Neutrophil (primary cell): Measurements from ENCODE around the gene PEX12.
A peak's percentile ranks its signal among the peaks of the same experiment; 100 is the strongest.

Source experiments
- H3K27ac ChIP-seq: fragments of 200-600 bp; sonication (generic); 2 replicates; pipeline ENCODE4 v1.5.1; 2016; ENCODE audit warnings: mild to moderate bottlenecking, moderate library complexity
- H3K27me3 ChIP-seq: fragments of 200-600 bp; sonication (generic); 2 replicates; pipeline ENCODE4 v1.6.0; 2016; ENCODE audit warnings: mild to moderate bottlenecking
- H3K36me3 ChIP-seq: fragments of 200-600 bp; sonication (generic); 2 replicates; pipeline ENCODE4 v1.5.1; 2017
- H3K4me1 ChIP-seq, 2 experiments: fragments of 200-600 bp in 1 of 2; sonication (generic) in 1 of 2; 1 replicate in 1 of 2; 2 replicates in 1 of 2; pipeline versions ENCODE4 v1.5.1 to v1.6.1; 2013 to 2016; ENCODE audit warnings: low read depth in 1 of 2, low read length in 1 of 2, mild to moderate bottlenecking in 1 of 2, moderate library complexity in 1 of 2; ENCODE audit not compliant: control insufficient read depth in 1 of 2, insufficient read depth in 1 of 2
- H3K4me3 ChIP-seq, 2 experiments: fragments of 200-600 bp in 1 of 2; sonication (generic) in 1 of 2; 1 replicate in 1 of 2; 2 replicates in 1 of 2; pipeline ENCODE4 v1.5.1; 2013 to 2016; ENCODE audit warnings: low read depth in 1 of 2, low read length in 1 of 2, mild to moderate bottlenecking in 1 of 2, moderate library complexity in 1 of 2
- H3K9me3 ChIP-seq: fragments of 200-600 bp; sonication (generic); 2 replicates; pipeline ENCODE4 v1.5.1; 2016
- CTCF ChIP-seq: fragments of 200-600 bp; sonication (generic); IDR thresholded peaks from 2 replicates; pipeline ENCODE4 v1.5.1; 2016; ENCODE audit warnings: antibody characterized with exemption

PEX12 gene

GRCh38 chr17:35543856-35544255 is 34.5 kb downstream of the PEX12 start:
- Histone ChIP-seq H3K27ac (no peak overlapping the region), H3K27me3 (peaks cover 1% of the 10 kb centered on the region), H3K4me1 (peaks cover 30 to 47% of the 10 kb centered on the region in 2 experiments), H3K4me3 (no peak overlapping the region), H3K36me3 (no peaks in the 10 kb centered on the region), H3K9me3 (no peaks in the 10 kb centered on the region)
- no peak for TF ChIP-seq CTCF

- no peaks in the 10 kb centered on the region for H3K27me3 ChIP-seq
- peak overlapping the region; percentile 41 for H3K27ac ChIP-seq
- TF ChIP-seq CTCF, result no peak
- no peaks in the 10 kb centered on the region for H3K9me3 ChIP-seq
- H3K4me3 ChIP-seq, result no peak overlapping the region
- H3K36me3 ChIP-seq, result no peaks in the 10 kb centered on the region
- H3K4me1 ChIP-seq, result peaks cover 30 to 47% of the 10 kb centered on the region in 2 experiments
Measured at GRCh38 chr17:35542990-35543389, 35.4 kb downstream of the PEX12 start.

- no peaks in the 10 kb centered on the region for H3K9me3 ChIP-seq
- TF ChIP-seq CTCF, result no peak
- peaks cover 27 to 43% of the 10 kb centered on the region in 2 experiments for H3K4me1 ChIP-seq
- H3K27ac ChIP-seq, result peak overlapping the region; percentile 97
- no peaks in the 10 kb centered on the region for H3K36me3 ChIP-seq
- H3K4me3 ChIP-seq, result peak overlapping the region; percentile 63 to 65
- no peaks in the 10 kb centered on the region for H3K27me3 ChIP-seq
Measured at GRCh38 chr17:35541434-35541833, 36.9 kb downstream of the PEX12 start.

GRCh38 chr17:35540589-35541404 is 37.6 kb downstream of the PEX12 start:
- no peaks in the 10 kb centered on the region for H3K27me3 ChIP-seq
- H3K9me3 ChIP-seq, result no peaks in the 10 kb centered on the region
- TF ChIP-seq CTCF, result peak; percentile 62
- H3K4me1 ChIP-seq, result peaks cover 23 to 37% of the 10 kb centered on the region in 2 experiments
- peak overlapping the region; percentile 63 to 65 for H3K4me3 ChIP-seq
- peak overlapping the region; percentile 97 for H3K27ac ChIP-seq
- H3K36me3 ChIP-seq, result no peaks in the 10 kb centered on the region

- peaks cover 23 to 37% of the 10 kb centered on the region in 2 experiments for H3K4me1 ChIP-seq
- peak overlapping the region; percentile 30 to 63 for H3K4me3 ChIP-seq
- no peaks in the 10 kb centered on the region for H3K36me3 ChIP-seq
- no peaks in the 10 kb centered on the region for H3K9me3 ChIP-seq
- H3K27ac ChIP-seq, result peak overlapping the region; percentile 97
- TF ChIP-seq CTCF, result no peak
- no peaks in the 10 kb centered on the region for H3K27me3 ChIP-seq
Measured at GRCh38 chr17:35539659-35540026, 38.7 kb downstream of the PEX12 start.
